ENCODE results near the gene SLC12A7. TPM values are rescaled to one million over a fixed set of nuclear protein-coding genes. Genes with fewer than 3 reads are reported as not detected.

The SLC12A7 gene
- total RNA-seq, 6 experiments from 2014 or later = 38.9 to 65.2 (median 53.3) TPM

GRCh38 chr5:1031306-1031959 is 80.4 kb downstream of the SLC12A7 start:
- no peaks in the 10 kb centered on the region for H3K36me3 ChIP-seq
- intact Hi-C loops (cut with DNase I) = no loop called here
- TF ChIP-seq POLR2A (IDR thresholded peaks at IDR 0.05) = no peak
- no peak for TF ChIP-seq CTCF (IDR thresholded peaks at IDR 0.05)
- no peak overlapping the region for H3K4me3 ChIP-seq
- H3K27me3 ChIP-seq = no peaks in the 10 kb centered on the region
- WGBS (ENCODE audit: insufficient coverage, low coverage, low lambda C conversion rate, missing lambda C conversion rate) = no CpG with 5 or more reads among the region's 19 CpGs
- DNase-seq (peak in 1 of 3 donors; percentile 11), ATAC-seq (no peak)
- no peaks in the 10 kb centered on the region for H3K4me1 ChIP-seq
- H3K27ac ChIP-seq = no peak overlapping the region
- H3K9me3 ChIP-seq = no peaks in the 10 kb centered on the region

- H3K27me3 ChIP-seq = no peaks in the 10 kb centered on the region
- no peaks in the 10 kb centered on the region for H3K36me3 ChIP-seq
- peak in 1 of 3 donors; percentile 8 for DNase-seq
- TF ChIP-seq POLR2A (IDR thresholded peaks at IDR 0.05) (no peak), CTCF (IDR thresholded peaks at IDR 0.05) (no peak)
- H3K4me1 ChIP-seq = no peaks in the 10 kb centered on the region
- ATAC-seq = no peak
- no peaks in the 10 kb centered on the region for H3K9me3 ChIP-seq
- H3K27ac ChIP-seq = no peak overlapping the region
- no peak overlapping the region for H3K4me3 ChIP-seq
- intact Hi-C loops (cut with DNase I) = no loop called here
- no CpG with 5 or more reads among the region's 10 CpGs for WGBS (ENCODE audit: insufficient coverage, low coverage, low lambda C conversion rate, missing lambda C conversion rate)
Measured at GRCh38 chr5:1030801-1031271, 81.0 kb downstream of the SLC12A7 start.

- Histone ChIP-seq H3K27ac (no peak overlapping the region), H3K9me3 (no peaks in the 10 kb centered on the region), H3K36me3 (no peaks in the 10 kb centered on the region), H3K27me3 (no peaks in the 10 kb centered on the region), H3K4me3 (no peak overlapping the region), H3K4me1 (no peaks in the 10 kb centered on the region)
- intact Hi-C loops (cut with DNase I) = no loop called here
- DNase-seq (no peak), ATAC-seq (no peak)
- TF ChIP-seq POLR2A (IDR thresholded peaks at IDR 0.05) = no peak
- TF ChIP-seq CTCF (IDR thresholded peaks at IDR 0.05) = no peak
- 60% methylated on average over 1 of the region's 10 CpGs for WGBS (ENCODE audit: insufficient coverage, low coverage, low lambda C conversion rate, missing lambda C conversion rate)
Measured at GRCh38 chr5:1029945-1030625, 81.8 kb downstream of the SLC12A7 start.

- WGBS (ENCODE audit: insufficient coverage, low coverage, low lambda C conversion rate, missing lambda C conversion rate) = 83% methylated on average over 16 of the region's 24 CpGs
- no peaks in the 10 kb centered on the region for H3K36me3 ChIP-seq
- ATAC-seq (no peak), DNase-seq (peak in 1 of 3 donors; percentile 10)
- no peaks in the 10 kb centered on the region for H3K27me3 ChIP-seq
- no peak for TF ChIP-seq POLR2A (IDR thresholded peaks at IDR 0.05)
- TF ChIP-seq CTCF (IDR thresholded peaks at IDR 0.05) = no peak
- no peak overlapping the region for H3K27ac ChIP-seq
- H3K4me3 ChIP-seq = no peak overlapping the region
- H3K9me3 ChIP-seq = no peaks in the 10 kb centered on the region
- intact Hi-C loops (cut with DNase I) = no loop called here
- no peaks in the 10 kb centered on the region for H3K4me1 ChIP-seq
Measured at GRCh38 chr5:1029282-1029944, 82.5 kb downstream of the SLC12A7 start.

Measured in right lobe of liver (tissue), 6 donors.